A549 (cell line): ENCODE data around the gene CPAMD8. TPM values are rescaled to one million over a fixed set of nuclear protein-coding genes. Genes with fewer than 3 reads are reported as not detected.

Source experiments
- ATAC-seq, 2 experiments: fragments of 200-7000 bp in 1 of 2; fragments of >200 bp in 1 of 2; cut with Nextera tagmentation in 1 of 2; cut with Tn5 transposase in 1 of 2; 3 replicates each; pipeline versions ENCODE4 v1.8.0 to v1.9.1; 2018 to 2020; ENCODE audit warnings: mild to moderate bottlenecking in 1 of 2, moderate library complexity in 1 of 2
- CTCF ChIA-PET: fragments of 300-600 bp; sonication (Branson Sonifier 250); formaldehyde crosslinking; extraction: SDS; loops from one replicate; lab custom pipeline; 2021; ENCODE audit warnings: antibody characterized with exemption, inconsistent platforms; lab: Yijun Ruan, JAX
- POLR2A ChIA-PET: fragments of 350-600 bp; formaldehyde crosslinking; extraction: SDS; loops from one replicate; lab custom pipeline; 2021; ENCODE audit warnings: antibody characterized with exemption, inconsistent platforms; lab: Yijun Ruan, JAX
- DNase-seq, 2 experiments: peaks; one replicate each; pipeline versions ENCODE4 v3.0.0 to v3.0.0-alpha.2; 2011 to 2016; ENCODE audit warnings: low read depth in 1 of 2, low spot score in 1 of 2
- FAIRE-seq: peaks from 2 replicates; lab custom pipeline; 2011; peaks lifted over from hg19 to GRCh38; lab: Jason Lieb, UNC
- H3K27ac ChIP-seq, 2 experiments: fragments of >200 bp; sonication (Bioruptor Twin); formaldehyde crosslinking; 3 replicates each; pipeline ENCODE4 v1.5.1; 2016 to 2017
- H3K4me1 ChIP-seq: fragments of >200 bp; sonication (Bioruptor Twin); formaldehyde crosslinking; 3 replicates; pipeline ENCODE4 v1.6.1; 2016
- H3K4me2 ChIP-seq: fragments of >200 bp; sonication (Bioruptor Twin); formaldehyde crosslinking; 3 replicates; pipeline ENCODE4 v1.6.1; 2016
- H3K4me3 ChIP-seq: fragments of >200 bp; sonication (Bioruptor Twin); formaldehyde crosslinking; 3 replicates; pipeline ENCODE4 v1.5.1; 2016
- H3K9me3 ChIP-seq: fragments of >200 bp; sonication (Bioruptor Twin); formaldehyde crosslinking; 3 replicates; pipeline ENCODE4 v1.6.1; 2016
- ATOH8 ChIP-seq: fragments of 250-450 bp; sonication (Bioruptor Pico); IDR thresholded peaks from 2 replicates; pipeline ENCODE4 v1.5.0; 2020; ENCODE audit warnings: low read depth, mild to moderate bottlenecking, moderate library complexity
- BCL3 ChIP-seq: fragments of >200 bp; sonication (Bioruptor Twin); formaldehyde crosslinking; IDR thresholded peaks from 3 replicates; pipeline ENCODE4 v1.6.1; 2016
- BHLHE40 ChIP-seq: IDR thresholded peaks from 2 replicates; pipeline ENCODE4 v1.6.1; 2012; ENCODE audit warnings: low read depth, low read length, inconsistent platforms
- CBX2 ChIP-seq: fragments of 200-600 bp; sonication (generic); IDR thresholded peaks from 2 replicates; pipeline ENCODE4 v1.6.1; 2016; ENCODE audit warnings: low read depth, mild to moderate bottlenecking, borderline replicate concordance
- CHD2 ChIP-seq: fragments of 150-350 bp; IDR thresholded peaks from 2 replicates; pipeline ENCODE4 v1.6.1; 2014; ENCODE audit warnings: low read length; ENCODE audit not compliant: partially characterized antibody
- E2F6 ChIP-seq: IDR thresholded peaks from 2 replicates; pipeline ENCODE4 v1.6.1; 2012; ENCODE audit warnings: low read depth, borderline replicate concordance
- ESRRA ChIP-seq: fragments of 150-350 bp; IDR thresholded peaks from 2 replicates; pipeline ENCODE4 v1.6.1; 2014; ENCODE audit warnings: mild to moderate bottlenecking, low read length, borderline replicate concordance
- FOSB ChIP-seq: fragments of 250-450 bp; sonication (Bioruptor Pico); IDR thresholded peaks from 2 replicates; pipeline ENCODE4 v1.5.0; 2020; ENCODE audit warnings: mild to moderate bottlenecking, moderate library complexity
- FOSL2 ChIP-seq, 2 experiments: fragments of 450-650 bp in 1 of 2; fragments of >200 bp in 1 of 2; sonication (Bioruptor Twin) in 1 of 2; formaldehyde crosslinking; IDR thresholded peaks; 2 replicates each; pipeline versions ENCODE4 v1.5.0 to v1.6.1; 2016 to 2020; ENCODE audit warnings: mild to moderate bottlenecking in 1 of 2, moderate library complexity in 1 of 2
- HDAC2 ChIP-seq: fragments of 200-600 bp; sonication (generic); IDR thresholded peaks from 2 replicates; pipeline ENCODE4 v1.6.1; 2016
- JUN ChIP-seq, 2 experiments: fragments of >200 bp; sonication (Bioruptor Twin); formaldehyde crosslinking; IDR thresholded peaks; 2 replicates in 1 of 2; 3 replicates in 1 of 2; pipeline ENCODE4 v1.6.1; 2016 to 2017
- KDM5A ChIP-seq: fragments of 200-600 bp; sonication (generic); IDR thresholded peaks from 2 replicates; pipeline ENCODE4 v1.6.1; 2016; ENCODE audit warnings: antibody characterized with exemption, mild to moderate bottlenecking
- MAFK ChIP-seq: fragments of 450-650 bp; IDR thresholded peaks from 2 replicates; pipeline ENCODE4 v1.6.1; 2014; ENCODE audit not compliant: partially characterized antibody
- MAZ ChIP-seq: fragments of 150-350 bp; IDR thresholded peaks from 2 replicates; pipeline ENCODE4 v1.6.1; 2014; ENCODE audit warnings: antibody characterized with exemption, low read depth, low read length, borderline replicate concordance
- MYC ChIP-seq: IDR thresholded peaks from 2 replicates; pipeline ENCODE4 v1.6.1; 2012; ENCODE audit warnings: mild to moderate bottlenecking, inconsistent platforms, low read length, improper control_type of control experiment, borderline replicate concordance
- POLR2A ChIP-seq: IDR thresholded peaks from 2 replicates; pipeline ENCODE4 v1.6.1; 2012; ENCODE audit warnings: mild to moderate bottlenecking, low read length
- RAD21 ChIP-seq, 2 experiments: fragments of >200 bp in 1 of 2; sonication (Bioruptor Twin) in 1 of 2; formaldehyde crosslinking in 1 of 2; IDR thresholded peaks in 1 of 2; conservative IDR thresholded peaks in 1 of 2; 2 replicates in 1 of 2; 3 replicates in 1 of 2; pipeline ENCODE4 v1.6.1; 2012 to 2018; ENCODE audit warnings: inconsistent platforms in 1 of 2
- REST ChIP-seq: fragments of 200-600 bp; sonication (generic); IDR thresholded peaks from 2 replicates; pipeline ENCODE4 v1.6.1; 2016; ENCODE audit warnings: antibody characterized with exemption, mild to moderate bottlenecking, moderate library complexity
- RNF2 ChIP-seq: fragments of 200-600 bp; sonication (generic); IDR thresholded peaks from 2 replicates; pipeline ENCODE4 v1.6.1; 2016; ENCODE audit warnings: low read depth, mild to moderate bottlenecking, antibody characterized with exemption, moderate library complexity, borderline replicate concordance
- SMC3 ChIP-seq: fragments of >200 bp; sonication (Bioruptor Twin); formaldehyde crosslinking; IDR thresholded peaks from 3 replicates; pipeline ENCODE4 v1.6.1; 2018; ENCODE audit warnings: inconsistent platforms
- ZC3H11A ChIP-seq: fragments of 450-650 bp; IDR thresholded peaks from 2 replicates; pipeline ENCODE4 v1.6.1; 2014; ENCODE audit warnings: antibody characterized with exemption, mild to moderate bottlenecking
- ZNF302 ChIP-seq: fragments of 250-450 bp; sonication (Bioruptor Pico); IDR thresholded peaks from 2 replicates; pipeline ENCODE4 v1.9.0; 2021; ENCODE audit warnings: inconsistent platforms, mild to moderate bottlenecking, moderate library complexity
- ZSCAN20 ChIP-seq: fragments of 250-450 bp; sonication (Bioruptor Pico); IDR thresholded peaks from 2 replicates; pipeline ENCODE4 v1.8.0; 2022; ENCODE audit warnings: mild to moderate bottlenecking, moderate library complexity
- WGBS: methylation state at CpG from one replicate; pipeline ENCODE4 v1.1.6; 2017; ENCODE audit errors: missing lambda C conversion rate; 5-methylcytosine and 5-hydroxymethylcytosine counted together
- polyA plus RNA-seq, 4 experiments: library from polyadenylated mRNA; depleted of rRNA in 3 of 4; stranded (reverse); fragments of >200 nt; fragmentation: RNase III in 1 of 4; extraction: RNeasy Plus Mini Kit Qiagen cat#74134 plus additional on column Dnase treatment in 1 of 4; gene quantifications; 2 replicates in 3 of 4; 3 replicates in 1 of 4; pipeline ENCODE4 v1.2.3, GENCODE V29; 2011 to 2017

The CPAMD8 gene
- polyA plus RNA-seq, 2 of the 4 experiments (the other 2 are of a cell fraction): 0.03 TPM; not detected in 1

- H3K27ac ChIP-seq: no peak overlapping the region
- FAIRE-seq (no peak), ATAC-seq (no peak)
- POLR2A ChIA-PET: no interaction called here
- H3K4me1 ChIP-seq: no peaks in the 10 kb centered on the region
- no peak overlapping the region for H3K4me2 ChIP-seq
- no peaks in the 10 kb centered on the region for H3K9me3 ChIP-seq
- TF ChIP-seq BCL3: no peak
- TF ChIP-seq ATOH8: no peak
- no peak for TF ChIP-seq ZNF302
- TF ChIP-seq KDM5A: no peak
- no peak for TF ChIP-seq E2F6
- no peak for TF ChIP-seq RAD21 (conservative IDR thresholded peaks at IDR 0.05 in 1 of 2, IDR thresholded peaks at IDR 0.05 in 1 of 2)
- TF ChIP-seq ZSCAN20 (CRISPR knock-in tag): no peak
- no peak for TF ChIP-seq MYC
- no peak for TF ChIP-seq REST
- no peak for TF ChIP-seq HDAC2
- no peak for TF ChIP-seq ESRRA
- no peak for TF ChIP-seq SMC3
- TF ChIP-seq, all 56 proteins: peak for 0
- WGBS: 88% methylated on average over 10 of the region's 10 CpGs
- CTCF ChIA-PET: no interaction called here
- DNase-seq: no peak
- H3K4me3 ChIP-seq: no peak overlapping the region
Measured at GRCh38 chr19:16862826-16863415, 163.7 kb downstream of the CPAMD8 start.

GRCh38 chr19:16861834-16862233, 164.8 kb downstream of the CPAMD8 start:
- CTCF ChIA-PET: interaction anchor here (1.0 kb wide), 1 partner anchor 191 kb away, joined by 3 read pairs; no protein-coding TSS in a partner anchor
- 90% methylated on average over 5 of the region's 5 CpGs for WGBS
- no peak for FAIRE-seq
- H3K4me3 ChIP-seq: no peak overlapping the region
- DNase-seq: no peak
- no peaks in the 10 kb centered on the region for H3K4me1 ChIP-seq
- no peak for TF ChIP-seq ZSCAN20 (CRISPR knock-in tag)
- TF ChIP-seq CBX2: no peak
- TF ChIP-seq JUN (IDR thresholded peaks at IDR 0.05): no peak
- TF ChIP-seq BCL3: no peak
- TF ChIP-seq HDAC2: no peak
- TF ChIP-seq ZC3H11A: no peak
- no peak for TF ChIP-seq KDM5A
- no peak for TF ChIP-seq MAZ
- no peak for TF ChIP-seq RNF2
- TF ChIP-seq MYC: no peak
- TF ChIP-seq FOSB (CRISPR knock-in tag): no peak
- TF ChIP-seq POLR2A: no peak
- no peak for TF ChIP-seq FOSL2 (IDR thresholded peaks at IDR 0.05)
- no peak for TF ChIP-seq FOSL2 (CRISPR knock-in tag; IDR thresholded peaks at IDR 0.05)
- no peak for TF ChIP-seq CHD2
- no peak for TF ChIP-seq MAFK
- TF ChIP-seq BHLHE40: no peak
- TF ChIP-seq, all 56 proteins: peak for 0
- POLR2A ChIA-PET: no interaction called here
- no peak overlapping the region for H3K27ac ChIP-seq
- H3K9me3 ChIP-seq: no peaks in the 10 kb centered on the region
- H3K4me2 ChIP-seq: no peak overlapping the region
- ATAC-seq: no peak
